SJSA1 (cell line): Measurements from ENCODE around the gene ASTL. TPM values are rescaled to one million over a fixed set of nuclear protein-coding genes. Genes with fewer than 3 reads are reported as not detected.

Experiments
- DNase-seq, 2 experiments: peaks; one replicate each; pipeline ENCODE4 v3.0.0-alpha.2; 2015 to 2020; ENCODE audit warnings: low spot score in 2 of 2, low read depth in 1 of 2
- H3K27ac ChIP-seq: fragments of 250-450 bp; sonication (Bioruptor Pico); 2 replicates; pipeline ENCODE4 v1.5.1; 2020; ENCODE audit warnings: mild to moderate bottlenecking, moderate library complexity
- H3K27me3 ChIP-seq: fragments of 250-450 bp; sonication (Bioruptor Pico); replicated peaks from 2 replicates; pipeline ENCODE4 v1.5.1; 2020; ENCODE audit warnings: mild to moderate bottlenecking, moderate library complexity
- H3K36me3 ChIP-seq: fragments of 250-450 bp; sonication (Bioruptor Pico); 2 replicates; pipeline ENCODE4 v1.5.1; 2020; ENCODE audit warnings: mild to moderate bottlenecking
- H3K4me1 ChIP-seq: fragments of 250-450 bp; sonication (Bioruptor Pico); replicated peaks from 2 replicates; pipeline ENCODE4 v1.6.1; 2021; ENCODE audit warnings: mild to moderate bottlenecking
- H3K4me3 ChIP-seq: fragments of 250-450 bp; sonication (Bioruptor Pico); 2 replicates; pipeline ENCODE4 v1.5.1; 2020; ENCODE audit warnings: mild to moderate bottlenecking
- H3K9me3 ChIP-seq: fragments of 250-450 bp; sonication (Bioruptor Pico); replicated peaks from 2 replicates; pipeline ENCODE4 v1.5.1; 2020; ENCODE audit warnings: mild to moderate bottlenecking
- total RNA-seq: library from RNA; depleted of rRNA; stranded (reverse); fragments of >200 nt; shearing (Covaris generic); gene quantifications from 2 replicates; pipeline ENCODE4 v1.2.3, GENCODE V29; 2014

ASTL gene
- total RNA-seq, 1 experiment from 2014 or later: not detected

GRCh38 chr2:96105994-96106715, 32.1 kb downstream of the ASTL start:
- Histone ChIP-seq H3K9me3 (0 out of 2 replicates have a peak, but pooled peaks cover 8% of the 10 kb centered on the region), H3K4me1 (no peaks in the 10 kb centered on the region), H3K27me3 (no peaks in the 10 kb centered on the region), H3K27ac (no peak overlapping the region), H3K36me3 (no peaks in the 10 kb centered on the region), H3K4me3 (no peak overlapping the region)
- no peak for DNase-seq

GRCh38 chr2:96105152-96105915, 33.0 kb downstream of the ASTL start:
- H3K9me3 ChIP-seq: 0 out of 2 replicates have a peak, but pooled peaks cover 8% of the 10 kb centered on the region
- H3K4me1 ChIP-seq: no peaks in the 10 kb centered on the region
- no peak overlapping the region for H3K4me3 ChIP-seq
- no peaks in the 10 kb centered on the region for H3K27me3 ChIP-seq
- H3K36me3 ChIP-seq: no peaks in the 10 kb centered on the region
- no peak overlapping the region for H3K27ac ChIP-seq
- no peak for DNase-seq

GRCh38 chr2:96104487-96104861, 33.8 kb downstream of the ASTL start:
- no peak overlapping the region for H3K27ac ChIP-seq
- no peaks in the 10 kb centered on the region for H3K4me1 ChIP-seq
- H3K27me3 ChIP-seq: no peaks in the 10 kb centered on the region
- H3K9me3 ChIP-seq: 0 out of 2 replicates have a peak, but pooled peaks cover 8% of the 10 kb centered on the region
- DNase-seq: no peak
- H3K36me3 ChIP-seq: no peaks in the 10 kb centered on the region
- no peak overlapping the region for H3K4me3 ChIP-seq

- H3K4me1 ChIP-seq: no peaks in the 10 kb centered on the region
Observed at GRCh38 chr2:96103761-96104486, 34.4 kb downstream of the ASTL start.

GRCh38 chr2:96103187-96103601, 35.1 kb downstream of the ASTL start:
- 0 out of 2 replicates have a peak, but pooled peaks cover 8% of the 10 kb centered on the region for H3K9me3 ChIP-seq
- no peaks in the 10 kb centered on the region for H3K27me3 ChIP-seq
- DNase-seq: no peak
- H3K4me1 ChIP-seq: no peaks in the 10 kb centered on the region
- H3K36me3 ChIP-seq: no peaks in the 10 kb centered on the region
- no peak overlapping the region for H3K4me3 ChIP-seq
- no peak overlapping the region for H3K27ac ChIP-seq

More at GRCh38 chr2:96103761-96104486, 34.4 kb downstream of the ASTL start:
- no peak overlapping the region for H3K4me3 ChIP-seq
- no peaks in the 10 kb centered on the region for H3K27me3 ChIP-seq
- H3K36me3 ChIP-seq: no peaks in the 10 kb centered on the region
- no peak for DNase-seq
- H3K9me3 ChIP-seq: 0 out of 2 replicates have a peak, but pooled peaks cover 8% of the 10 kb centered on the region
- H3K27ac ChIP-seq: no peak overlapping the region

- Histone ChIP-seq H3K9me3 (0 out of 2 replicates have a peak, but pooled peaks cover 8% of the 10 kb centered on the region), H3K4me1 (no peaks in the 10 kb centered on the region), H3K36me3 (no peaks in the 10 kb centered on the region), H3K27ac (no peak overlapping the region), H3K4me3 (no peak overlapping the region), H3K27me3 (no peaks in the 10 kb centered on the region)
- DNase-seq: no peak
Observed at GRCh38 chr2:96102596-96103186, 35.6 kb downstream of the ASTL start.

- H3K27ac ChIP-seq: no peak overlapping the region
Observed at GRCh38 chr2:96100893-96101304, 37.4 kb downstream of the ASTL start.

GRCh38 chr2:96099861-96100798, 38.2 kb downstream of the ASTL start:
- Histone ChIP-seq H3K9me3 (0 out of 2 replicates have a peak, but pooled peaks cover 2% of the 10 kb centered on the region), H3K36me3 (no peaks in the 10 kb centered on the region), H3K4me3 (no peak overlapping the region), H3K27me3 (peaks cover 4% of the 10 kb centered on the region; the same call in 1 of the 2 replicates), H3K27ac (no peak overlapping the region), H3K4me1 (no peaks in the 10 kb centered on the region)
- DNase-seq: peak in 1 of 2 experiments; percentile 28

More at GRCh38 chr2:96100893-96101304, 37.4 kb downstream of the ASTL start:
- 0 out of 2 replicates have a peak, but pooled peaks cover 8% of the 10 kb centered on the region for H3K9me3 ChIP-seq
- no peaks in the 10 kb centered on the region for H3K36me3 ChIP-seq
- H3K4me3 ChIP-seq: no peak overlapping the region
- H3K4me1 ChIP-seq: no peaks in the 10 kb centered on the region
- DNase-seq: no peak
- H3K27me3 ChIP-seq: no peaks in the 10 kb centered on the region

GRCh38 chr2:96098900-96099590, 39.3 kb downstream of the ASTL start:
- H3K4me1 ChIP-seq: no peaks in the 10 kb centered on the region
- H3K27ac ChIP-seq: no peak overlapping the region
- peaks cover 7% of the 10 kb centered on the region; the same call in 1 of the 2 replicates for H3K27me3 ChIP-seq
- no peaks in the 10 kb centered on the region for H3K36me3 ChIP-seq
- peak in 1 of 2 experiments; percentile 25 for DNase-seq
- H3K4me3 ChIP-seq: no peak overlapping the region
- no peaks in the 10 kb centered on the region for H3K9me3 ChIP-seq

GRCh38 chr2:96097951-96098823, 40.1 kb downstream of the ASTL start:
- H3K27me3 ChIP-seq: peaks cover 7% of the 10 kb centered on the region; the same call in 1 of the 2 replicates
- H3K4me3 ChIP-seq: no peak overlapping the region
- no peaks in the 10 kb centered on the region for H3K4me1 ChIP-seq
- no peak overlapping the region for H3K27ac ChIP-seq
- H3K36me3 ChIP-seq: no peaks in the 10 kb centered on the region
- peak in 1 of 2 experiments; percentile 31 for DNase-seq
- no peaks in the 10 kb centered on the region for H3K9me3 ChIP-seq

- DNase-seq: no peak
- H3K4me1 ChIP-seq: no peaks in the 10 kb centered on the region
Observed at GRCh38 chr2:96097441-96097840, 40.9 kb downstream of the ASTL start.

More at GRCh38 chr2:96097441-96097840, 40.9 kb downstream of the ASTL start:
- no peaks in the 10 kb centered on the region for H3K9me3 ChIP-seq
- H3K27me3 ChIP-seq: peaks cover 7% of the 10 kb centered on the region; the same call in 1 of the 2 replicates
- H3K36me3 ChIP-seq: no peaks in the 10 kb centered on the region
- no peak overlapping the region for H3K27ac ChIP-seq
- no peak overlapping the region for H3K4me3 ChIP-seq
